HG03432 (cell line): ENCODE data around the gene CRTAP.
"Not testable (repeated sequence)": the region's sequence is repeated elsewhere in the genome, so short reads cannot be mapped to it uniquely, and the experiment has no call there.

Source experiments
- ATAC-seq: cut with Tn5 transposase; IDR thresholded peaks from one replicate; pipeline ENCODE4 v1.9.1; 2021; ENCODE audit warnings: mild to moderate bottlenecking, moderate library complexity; ENCODE audit not compliant: unreplicated experiment

The CRTAP gene

DNA sequence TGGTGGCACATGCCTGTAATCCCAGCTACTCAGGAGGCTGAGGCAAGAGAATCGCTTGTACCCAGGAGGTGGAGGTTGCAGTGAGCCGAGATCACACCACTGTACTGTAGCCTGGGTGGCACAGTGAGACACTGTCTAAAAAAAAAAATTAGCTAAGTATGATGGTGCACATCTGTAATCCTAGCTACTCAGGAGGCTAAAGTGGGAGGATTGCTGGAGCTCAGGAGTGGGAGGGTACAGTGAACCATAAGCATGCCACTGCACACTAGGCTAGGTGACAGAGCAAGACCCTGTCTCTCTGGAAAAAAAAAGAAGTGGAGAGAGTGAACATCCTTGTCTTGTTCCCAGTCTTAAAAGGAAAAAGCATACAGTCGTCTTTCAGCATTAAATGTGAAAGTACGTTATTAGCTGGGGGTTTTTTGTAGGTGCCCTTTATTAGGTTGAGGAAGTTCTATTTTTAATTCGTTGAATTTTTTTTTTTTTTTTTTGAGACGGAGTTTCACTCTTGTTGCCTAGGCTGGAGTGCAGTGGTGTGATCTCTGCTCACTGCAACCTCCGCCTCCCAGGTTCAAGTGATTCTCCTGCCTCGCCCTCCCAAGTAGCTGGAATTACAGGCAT, 25.3 kb downstream of the CRTAP start:
- ATAC-seq = peak; percentile 78

DNA sequence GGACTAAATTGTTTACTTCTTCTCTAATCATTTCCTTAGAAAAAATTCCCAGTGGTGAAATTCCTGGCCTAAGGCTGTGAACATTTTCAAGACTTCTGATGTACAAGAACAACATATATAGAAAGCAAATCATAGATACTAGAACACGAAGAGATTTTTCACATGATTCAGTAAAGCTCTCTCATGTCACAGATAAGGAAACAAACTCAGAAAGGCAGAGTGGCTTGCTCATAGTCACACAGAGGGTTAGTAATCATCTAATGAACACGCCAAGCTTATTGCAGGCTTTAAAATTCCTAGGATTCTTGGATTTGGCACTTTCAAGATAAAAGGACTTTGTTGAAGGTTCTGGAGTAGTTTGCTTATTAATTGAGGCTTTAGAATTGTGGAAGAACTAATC, 26.2 kb downstream of the CRTAP start:
- no peak for ATAC-seq

DNA sequence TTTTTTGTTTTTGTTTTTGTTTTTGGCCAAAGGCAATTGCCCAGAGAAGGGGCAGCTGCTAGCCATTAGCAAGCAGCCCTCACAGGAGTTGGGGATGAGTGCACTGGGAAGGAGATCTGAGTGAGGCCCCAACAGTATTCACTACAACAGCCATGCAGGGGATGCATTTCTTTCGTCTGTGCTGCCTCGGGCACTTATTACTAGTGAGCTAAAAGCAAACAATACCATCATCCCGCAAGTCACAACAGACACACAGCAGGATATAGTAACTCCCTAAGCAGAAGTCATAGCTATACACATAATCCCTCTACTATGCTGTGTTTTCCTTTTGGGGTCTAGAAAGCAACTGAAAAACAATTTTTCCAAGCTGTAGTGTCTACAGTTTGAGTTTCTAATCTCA, 27.2 kb downstream of the CRTAP start:
- no peak for ATAC-seq

DNA sequence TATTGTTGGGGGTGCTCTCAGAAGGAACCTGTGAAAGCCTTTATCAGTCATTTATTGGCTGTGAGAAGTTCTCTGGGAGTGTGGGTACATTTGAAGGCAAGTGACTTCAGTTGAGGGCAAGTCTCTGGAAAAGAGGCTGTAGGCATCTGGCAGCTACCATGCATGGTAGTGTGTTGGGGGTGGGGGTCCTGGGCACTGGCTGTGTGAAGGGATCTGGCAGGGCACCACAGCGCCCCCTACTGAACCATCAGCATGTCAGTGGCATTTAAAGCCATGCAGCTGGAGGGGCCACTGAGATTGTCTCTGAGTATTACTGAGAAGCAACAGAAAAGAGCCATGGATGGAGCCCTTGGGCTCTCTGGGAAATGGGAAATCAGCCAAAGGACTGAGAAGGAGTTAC, 30.6 kb downstream of the CRTAP start:
- no peak for ATAC-seq

DNA sequence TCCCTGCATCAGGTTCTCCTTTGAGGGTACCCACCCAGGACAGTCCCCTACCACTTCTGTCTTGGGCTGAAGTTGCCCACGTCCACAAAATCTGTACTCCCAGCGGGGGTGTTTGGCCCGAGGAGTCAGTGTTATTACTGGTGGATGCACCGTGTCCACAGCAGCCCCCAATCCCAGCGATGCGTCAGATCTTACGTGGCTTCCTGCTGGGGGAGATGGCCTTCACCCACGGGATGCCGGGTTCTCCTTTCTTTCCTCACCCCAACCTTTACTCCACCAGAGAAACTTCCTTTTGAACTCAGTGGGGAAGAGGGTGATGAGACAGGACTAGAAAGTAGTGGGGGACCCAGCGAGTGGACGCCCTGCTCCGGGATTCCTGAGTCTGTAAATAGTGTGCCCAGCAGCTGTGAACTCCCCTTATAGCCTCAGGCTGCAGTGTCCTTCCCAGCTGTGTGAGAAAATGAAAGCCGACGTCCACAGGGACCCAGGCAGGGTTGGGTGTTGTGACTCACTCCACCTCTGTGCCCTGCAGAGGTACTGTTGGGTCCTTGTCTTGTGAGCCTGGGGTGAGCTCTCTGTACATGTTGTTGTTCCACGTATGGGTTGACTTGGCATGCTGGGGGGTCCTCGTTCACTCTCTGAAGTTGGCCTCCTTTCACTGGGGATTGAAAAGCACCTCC, 31.5 kb downstream of the CRTAP start:
- ATAC-seq = no peak

DNA sequence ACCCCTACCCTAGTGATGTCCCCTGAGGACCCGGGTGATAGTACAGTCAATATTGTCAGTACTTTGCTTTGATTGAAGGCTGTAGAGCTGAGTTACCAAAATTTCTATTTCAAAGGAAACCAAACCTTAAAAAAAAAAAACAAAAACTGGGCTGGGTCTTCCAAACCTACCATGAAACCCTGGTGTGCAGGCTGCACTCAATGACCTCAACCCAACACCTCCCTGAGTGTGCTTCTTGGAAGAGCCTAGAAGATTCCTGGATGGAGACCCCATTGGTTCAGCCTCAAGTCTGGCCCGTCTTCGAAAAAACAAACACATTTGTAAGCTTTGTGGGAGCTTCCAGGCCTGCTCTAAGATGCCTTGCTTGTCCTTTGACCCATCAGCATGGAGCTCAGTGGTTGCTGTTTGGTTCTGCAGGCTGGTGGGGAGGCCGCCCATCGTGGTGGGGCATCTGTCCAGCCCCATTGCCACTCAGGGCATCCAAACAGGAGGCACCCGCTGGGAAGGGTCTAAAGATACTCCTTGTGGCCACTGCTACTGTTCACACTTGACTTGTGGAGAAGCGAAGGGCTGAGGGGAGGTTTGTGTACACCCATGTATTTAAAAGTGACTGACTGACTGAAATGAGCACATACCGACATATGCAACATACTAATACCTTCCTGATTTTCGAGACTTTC, 32.2 kb downstream of the CRTAP start:
- ATAC-seq = no peak

DNA sequence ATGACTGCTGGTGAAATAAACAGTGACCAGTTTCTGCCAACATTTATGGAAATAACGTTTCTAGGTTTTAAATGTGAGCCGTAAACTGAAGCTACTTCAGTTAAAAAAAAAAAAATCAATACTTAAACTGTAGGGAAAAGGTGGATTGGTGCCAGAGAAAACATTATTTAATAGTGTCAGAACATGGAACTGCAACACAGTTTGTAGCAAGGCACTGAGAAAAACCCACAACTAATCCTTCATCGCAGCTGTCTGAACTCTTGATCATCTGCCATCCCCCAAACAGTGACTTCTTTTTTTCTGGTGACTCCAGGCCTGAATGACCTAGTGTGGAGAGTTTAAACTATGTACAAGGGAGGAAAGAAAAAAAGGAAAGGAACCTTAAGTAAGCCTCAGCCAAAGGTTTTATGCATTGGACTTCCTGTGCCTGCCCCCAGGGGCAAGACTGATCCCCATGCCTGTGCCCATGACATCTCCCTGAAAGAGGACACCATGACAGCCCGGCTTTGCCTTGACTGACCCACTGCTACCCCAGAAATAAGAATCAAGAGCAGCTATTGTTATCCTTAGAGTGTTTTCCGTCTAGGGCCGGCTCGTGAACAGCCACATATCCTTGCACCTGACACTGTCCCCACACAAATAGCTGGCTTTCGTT, 33.1 kb downstream of the CRTAP start:
- no peak for ATAC-seq

DNA sequence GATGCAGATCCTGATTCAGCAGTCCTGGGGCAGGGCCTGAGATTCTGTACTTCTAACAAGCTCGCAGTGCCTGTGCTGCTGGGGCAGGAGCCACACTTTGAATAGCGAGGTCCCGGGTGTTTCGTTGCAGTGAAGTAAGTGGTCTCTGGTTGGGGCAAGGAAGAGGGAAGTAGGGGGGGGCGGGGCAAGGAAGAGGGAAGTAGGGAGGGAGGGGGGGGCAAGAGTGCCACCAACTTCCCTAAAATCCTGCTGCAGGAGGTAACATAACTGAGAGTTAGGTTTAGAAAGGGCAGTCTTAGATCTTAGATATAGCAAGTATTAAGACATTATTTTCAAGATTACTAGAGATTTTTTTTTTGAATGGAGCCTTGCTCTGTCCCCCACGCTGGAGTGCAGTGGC, 35.5 kb downstream of the CRTAP start:
- no peak for ATAC-seq

DNA sequence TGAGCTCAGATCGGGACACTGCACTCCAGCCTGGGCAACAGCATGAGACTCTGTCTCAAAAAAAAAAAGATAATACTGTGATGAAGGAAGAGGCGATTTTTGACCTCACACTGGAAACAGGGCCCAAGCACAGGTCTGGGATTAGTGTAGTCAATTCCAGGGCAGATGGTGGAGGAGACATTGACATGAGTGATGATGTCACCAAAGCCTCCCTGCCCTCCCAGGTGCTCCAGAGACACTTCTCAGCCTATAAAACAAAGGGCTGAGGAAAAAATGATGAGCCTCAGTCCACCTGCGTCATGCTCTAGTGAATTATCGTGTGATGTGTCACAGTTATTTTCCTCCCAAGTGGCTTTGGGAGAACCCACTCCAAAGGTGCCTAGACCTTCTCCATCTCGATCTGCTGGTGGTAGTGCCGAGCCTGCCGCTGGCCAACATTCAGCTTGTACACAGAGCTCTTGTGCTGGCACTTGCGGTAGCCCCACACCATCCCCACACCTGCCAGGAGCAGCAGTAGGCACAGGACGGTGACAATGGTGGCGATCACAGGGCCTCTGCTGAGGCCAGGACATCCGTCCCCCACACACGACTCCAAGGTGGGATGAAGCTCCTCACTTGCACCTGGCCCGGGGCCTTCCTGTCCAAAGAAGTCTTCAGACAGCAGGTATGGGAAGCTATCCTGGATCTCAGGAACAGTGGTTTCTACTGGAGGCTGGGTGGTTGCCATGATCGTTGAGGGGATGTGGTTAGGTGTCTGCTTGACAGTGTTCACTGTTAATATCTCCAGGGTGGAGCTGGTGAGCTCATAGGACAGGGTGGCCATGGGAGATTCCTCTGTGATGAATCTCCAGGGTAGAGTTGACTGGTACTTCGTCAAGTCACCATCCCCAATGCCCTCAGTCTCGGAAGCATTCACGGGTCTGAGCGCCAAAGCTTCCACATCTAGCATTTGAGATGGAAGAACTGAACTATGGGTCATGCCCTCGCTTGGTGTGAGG, 38.8 kb downstream of the CRTAP start:
- no peak for ATAC-seq

DNA sequence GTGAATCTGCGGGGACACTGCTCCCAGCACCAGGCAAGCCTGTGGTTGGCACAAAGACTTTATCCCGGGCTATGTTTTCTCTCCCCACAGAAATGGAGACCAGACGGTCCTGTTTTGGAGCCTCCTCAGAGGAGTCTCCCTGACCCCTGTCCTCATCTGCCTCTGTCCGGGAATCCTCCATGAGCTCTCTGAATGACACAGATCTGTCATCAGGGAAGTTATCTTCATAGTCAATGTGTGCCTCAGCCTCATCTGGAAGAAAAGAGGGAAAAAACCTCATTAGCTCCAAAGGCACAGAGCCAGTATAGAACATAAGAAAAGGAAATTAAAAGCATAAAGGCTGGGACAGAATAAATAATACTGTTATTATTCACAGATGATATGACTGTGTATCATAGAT, 40.0 kb downstream of the CRTAP start:
- ATAC-seq = no peak

DNA sequence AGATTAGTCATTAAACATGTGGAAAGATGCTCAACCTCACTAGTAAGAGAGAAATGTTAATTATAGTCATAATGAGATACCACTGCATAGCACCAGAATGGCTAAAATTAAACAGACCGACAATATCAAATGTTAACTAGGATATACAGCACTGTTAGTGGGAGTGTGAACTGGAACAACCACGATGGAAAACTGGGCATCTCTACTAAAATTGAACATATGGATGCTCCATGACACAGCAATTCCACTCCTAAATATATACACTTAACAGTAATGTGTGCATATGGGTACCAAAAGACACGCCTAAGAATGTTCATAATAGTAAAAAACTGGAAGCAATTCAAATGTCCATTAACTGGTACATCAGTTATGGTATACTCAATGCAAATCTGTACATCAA, 41.5 kb downstream of the CRTAP start:
- no peak for ATAC-seq

DNA sequence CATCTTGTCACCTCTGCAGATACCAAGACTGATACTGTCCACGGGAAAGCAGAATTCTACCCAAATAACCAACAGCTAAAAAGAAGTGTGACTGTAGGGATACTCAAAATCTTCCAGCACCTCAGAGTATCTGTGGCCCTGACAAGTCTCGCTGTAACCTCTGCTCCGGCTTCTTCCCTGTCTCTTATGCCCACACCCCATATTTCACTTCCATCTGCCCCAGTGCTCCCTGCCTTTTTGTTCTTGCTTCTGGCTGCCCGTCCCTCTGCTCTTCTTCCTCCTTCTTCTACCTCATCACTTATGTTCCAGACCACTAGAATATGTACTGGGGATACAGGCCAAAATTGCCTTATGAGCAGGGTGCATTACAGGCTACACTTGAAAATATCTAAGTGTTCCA, 45.4 kb downstream of the CRTAP start:
- no peak for ATAC-seq

DNA sequence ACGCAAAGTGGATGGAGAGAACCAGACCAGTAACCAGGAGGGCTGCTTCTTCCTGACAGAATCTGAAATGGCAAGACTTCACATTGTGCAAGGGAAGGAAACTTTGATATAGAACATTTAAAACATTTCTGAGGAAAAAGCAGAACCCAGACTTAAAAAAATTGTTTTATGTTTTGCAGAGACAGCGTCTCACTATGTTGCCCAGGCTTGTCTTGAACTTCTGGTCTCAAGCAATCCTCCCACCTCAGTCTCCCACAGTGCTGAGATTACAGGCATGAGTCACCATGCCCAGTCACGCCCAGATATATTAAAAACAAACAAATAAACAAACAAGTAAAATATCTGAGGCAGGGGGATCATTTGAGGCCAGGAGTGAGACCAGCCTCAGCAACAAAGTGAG, 46.2 kb downstream of the CRTAP start:
- ATAC-seq = no peak

DNA sequence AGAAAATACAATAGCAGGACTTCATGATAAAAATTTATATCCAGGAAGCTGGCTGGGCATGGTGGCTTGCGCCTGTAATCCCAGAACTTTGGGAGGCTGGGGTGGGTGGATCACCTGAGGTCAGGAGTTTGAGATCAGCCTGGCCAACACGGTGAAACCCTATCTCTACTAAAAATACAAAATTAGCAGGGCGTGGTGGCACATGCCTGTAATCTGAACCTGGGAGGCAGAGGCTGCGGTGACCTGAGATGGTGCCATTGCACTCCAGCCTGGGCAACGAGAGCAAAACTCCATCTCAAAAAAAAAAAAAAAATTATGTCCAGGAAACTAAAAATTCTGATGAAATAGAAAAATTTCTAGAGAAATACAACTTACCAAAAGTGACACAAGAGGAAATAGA, 48.8 kb downstream of the CRTAP start:
- ATAC-seq = not testable (repeated sequence)

DNA sequence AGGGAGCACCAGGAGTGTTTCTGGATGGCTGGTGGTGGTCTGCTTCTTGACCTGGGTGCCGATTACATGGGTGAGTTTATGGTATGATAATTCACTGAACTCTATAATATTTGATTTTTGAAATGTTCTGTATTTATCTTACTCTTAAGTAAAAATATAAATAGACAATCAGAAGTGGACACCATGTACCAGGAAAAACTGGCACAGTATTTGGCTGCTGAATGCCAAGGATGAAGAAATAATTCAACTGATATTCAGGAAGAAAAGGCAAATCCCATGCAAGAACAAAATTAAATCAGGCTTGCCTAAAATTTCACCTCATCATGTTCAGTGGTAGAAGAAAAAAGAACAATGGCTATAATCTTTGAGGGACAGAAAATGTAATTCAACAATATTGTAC, 51.6 kb downstream of the CRTAP start:
- no peak for ATAC-seq

DNA sequence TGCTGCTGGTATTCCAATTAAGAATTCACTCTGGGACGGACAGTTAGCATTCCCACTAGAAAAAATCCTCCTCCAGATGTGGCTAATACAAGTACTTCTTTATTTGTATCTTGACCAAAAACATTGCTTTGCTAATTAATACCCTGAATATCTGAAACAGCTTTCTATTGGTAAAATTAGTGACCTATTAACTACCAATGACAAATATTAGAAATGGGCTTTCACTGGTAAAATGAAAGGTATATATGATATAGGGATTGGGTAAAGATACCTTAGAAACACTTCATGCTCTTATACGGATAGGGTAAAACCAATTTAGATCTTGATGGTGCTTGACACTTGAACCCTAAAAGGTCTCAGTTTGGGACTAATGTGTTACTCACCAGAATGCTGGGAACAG, 52.3 kb downstream of the CRTAP start:
- ATAC-seq = no peak

DNA sequence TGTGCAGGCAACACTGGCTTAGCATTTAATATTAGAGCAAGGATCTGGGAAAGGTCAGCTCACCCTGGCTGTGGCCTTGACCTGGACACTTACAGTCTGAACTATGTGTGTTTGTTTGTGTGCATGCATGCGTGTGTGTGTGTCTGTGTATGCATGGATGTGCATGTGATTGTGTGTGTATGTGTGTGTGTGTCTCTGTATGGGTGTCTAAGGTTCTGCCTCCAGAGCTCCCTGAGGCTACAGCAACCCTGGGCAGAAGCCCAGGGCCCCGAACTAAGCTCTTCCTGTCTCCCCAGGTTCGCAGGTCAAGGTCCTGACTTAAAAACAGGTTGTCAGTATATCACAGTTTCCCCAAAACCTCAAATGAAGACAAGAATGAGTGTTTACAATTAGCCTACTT, 53.5 kb downstream of the CRTAP start:
- ATAC-seq = no peak

DNA sequence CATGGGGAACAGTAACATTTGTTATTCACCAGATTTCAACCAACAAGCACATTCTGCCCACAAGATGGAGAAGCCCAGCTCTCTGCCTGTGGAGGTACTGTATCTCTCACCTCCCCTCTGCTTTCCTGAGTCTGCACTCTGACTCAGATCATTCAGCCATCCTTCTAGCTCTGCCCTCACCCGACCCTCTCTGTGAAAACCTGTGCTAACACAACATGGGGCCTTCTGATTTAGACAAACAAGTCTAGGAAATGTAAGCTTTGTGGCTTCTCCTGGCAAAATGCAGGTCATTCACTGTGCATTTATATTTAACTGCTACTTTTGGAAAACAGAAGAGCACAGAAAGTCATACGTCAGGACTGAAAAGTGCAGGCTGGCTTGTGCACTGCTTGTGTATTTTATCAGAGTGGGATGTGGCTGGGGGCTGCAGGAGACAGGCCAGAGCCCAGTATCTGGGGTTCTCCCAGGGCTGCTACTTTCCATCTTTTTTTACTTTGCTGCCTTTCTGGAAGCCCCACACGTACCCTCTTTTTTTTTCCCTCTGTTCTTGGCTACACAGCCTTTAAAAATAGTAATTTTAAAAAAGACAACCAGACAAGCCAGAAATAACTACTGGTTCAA, 54.0 kb downstream of the CRTAP start:
- ATAC-seq = peak; percentile 38

DNA sequence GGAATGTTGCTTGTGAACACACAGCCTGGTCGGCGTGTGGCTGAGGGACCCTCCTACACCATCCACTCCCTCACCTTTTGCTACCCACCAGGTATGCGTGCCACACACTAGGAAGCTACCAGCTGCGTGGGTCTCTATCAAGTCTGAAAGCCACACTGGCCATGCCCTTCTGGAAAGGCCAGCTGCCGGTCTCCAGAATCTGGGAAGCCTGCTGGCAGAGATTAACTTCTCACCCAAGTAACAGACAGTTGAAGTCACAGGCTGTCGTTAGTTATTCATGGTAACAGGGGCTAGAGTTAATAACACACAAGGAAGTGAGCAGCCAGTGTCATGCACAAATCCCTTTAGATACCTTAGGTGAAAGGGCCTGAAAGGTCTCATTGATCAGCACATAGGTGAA, 56.7 kb downstream of the CRTAP start:
- no peak for ATAC-seq

DNA sequence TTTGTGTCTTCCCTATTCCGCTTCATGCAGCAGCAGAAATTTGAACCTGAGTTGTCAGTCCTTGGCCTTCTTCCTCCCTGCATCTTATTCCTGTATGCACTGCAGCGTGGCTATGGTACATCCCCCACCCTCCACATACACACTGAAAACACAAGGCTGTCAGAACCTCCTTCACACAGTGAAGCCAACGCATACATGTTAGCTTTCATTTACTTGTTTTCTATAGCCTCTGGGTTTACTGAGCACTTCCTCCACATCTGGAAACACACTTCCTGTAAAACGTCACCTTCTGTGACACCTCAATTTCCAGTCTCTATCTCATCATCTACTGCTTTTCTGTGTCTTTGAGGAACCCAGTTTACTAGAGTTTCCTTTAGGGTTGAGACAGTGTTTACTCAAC, 57.8 kb downstream of the CRTAP start:
- no peak for ATAC-seq
